LNCaP clone FGC (cell line): ENCODE results near the gene PPFIA3.

Experiments
- DNase-seq: peaks from one replicate; pipeline ENCODE4 v3.0.0-alpha.2; 2011; ENCODE audit warnings: low read depth
- H3K4me3 ChIP-seq: 2 replicates; pipeline ENCODE4 v1.5.1; 2011; ENCODE audit warnings: mild to moderate bottlenecking, low read depth, low read length, control low read depth
- TF ChIP-seq, protein P1 (sequence below): IDR thresholded peaks from 2 replicates; pipeline ENCODE4 v1.5.1; 2012; ENCODE audit warnings: mild to moderate bottlenecking; ENCODE audit not compliant: control insufficient read depth, insufficient read depth; ENCODE audit errors: extremely low read depth

Gene PPFIA3

DNA sequence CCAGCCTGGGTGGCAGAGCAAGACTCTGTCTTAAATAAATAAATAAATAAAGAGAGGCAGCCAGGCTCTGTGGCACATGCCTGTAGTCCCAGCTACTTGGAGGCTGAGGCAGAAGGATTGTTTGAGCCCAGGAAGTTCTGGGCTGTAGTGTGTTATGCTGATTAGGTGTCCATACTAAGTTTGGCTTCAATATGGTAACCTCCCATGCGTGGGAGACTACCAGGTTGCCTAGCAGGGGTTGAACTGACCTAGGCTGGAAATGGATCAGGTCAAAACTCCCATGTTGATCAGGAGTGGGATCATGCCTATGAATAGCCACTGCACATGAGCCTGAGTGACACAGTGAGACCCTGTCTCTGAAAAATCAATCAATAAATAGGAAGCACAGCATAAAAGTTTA lies 38.1 kb upstream of the PPFIA3 start:
- no peak overlapping the region for H3K4me3 ChIP-seq
- DNase-seq = no peak
- TF ChIP-seq, protein P1, sequence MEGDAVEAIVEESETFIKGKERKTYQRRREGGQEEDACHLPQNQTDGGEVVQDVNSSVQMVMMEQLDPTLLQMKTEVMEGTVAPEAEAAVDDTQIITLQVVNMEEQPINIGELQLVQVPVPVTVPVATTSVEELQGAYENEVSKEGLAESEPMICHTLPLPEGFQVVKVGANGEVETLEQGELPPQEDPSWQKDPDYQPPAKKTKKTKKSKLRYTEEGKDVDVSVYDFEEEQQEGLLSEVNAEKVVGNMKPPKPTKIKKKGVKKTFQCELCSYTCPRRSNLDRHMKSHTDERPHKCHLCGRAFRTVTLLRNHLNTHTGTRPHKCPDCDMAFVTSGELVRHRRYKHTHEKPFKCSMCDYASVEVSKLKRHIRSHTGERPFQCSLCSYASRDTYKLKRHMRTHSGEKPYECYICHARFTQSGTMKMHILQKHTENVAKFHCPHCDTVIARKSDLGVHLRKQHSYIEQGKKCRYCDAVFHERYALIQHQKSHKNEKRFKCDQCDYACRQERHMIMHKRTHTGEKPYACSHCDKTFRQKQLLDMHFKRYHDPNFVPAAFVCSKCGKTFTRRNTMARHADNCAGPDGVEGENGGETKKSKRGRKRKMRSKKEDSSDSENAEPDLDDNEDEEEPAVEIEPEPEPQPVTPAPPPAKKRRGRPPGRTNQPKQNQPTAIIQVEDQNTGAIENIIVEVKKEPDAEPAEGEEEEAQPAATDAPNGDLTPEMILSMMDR = no peak

DNA sequence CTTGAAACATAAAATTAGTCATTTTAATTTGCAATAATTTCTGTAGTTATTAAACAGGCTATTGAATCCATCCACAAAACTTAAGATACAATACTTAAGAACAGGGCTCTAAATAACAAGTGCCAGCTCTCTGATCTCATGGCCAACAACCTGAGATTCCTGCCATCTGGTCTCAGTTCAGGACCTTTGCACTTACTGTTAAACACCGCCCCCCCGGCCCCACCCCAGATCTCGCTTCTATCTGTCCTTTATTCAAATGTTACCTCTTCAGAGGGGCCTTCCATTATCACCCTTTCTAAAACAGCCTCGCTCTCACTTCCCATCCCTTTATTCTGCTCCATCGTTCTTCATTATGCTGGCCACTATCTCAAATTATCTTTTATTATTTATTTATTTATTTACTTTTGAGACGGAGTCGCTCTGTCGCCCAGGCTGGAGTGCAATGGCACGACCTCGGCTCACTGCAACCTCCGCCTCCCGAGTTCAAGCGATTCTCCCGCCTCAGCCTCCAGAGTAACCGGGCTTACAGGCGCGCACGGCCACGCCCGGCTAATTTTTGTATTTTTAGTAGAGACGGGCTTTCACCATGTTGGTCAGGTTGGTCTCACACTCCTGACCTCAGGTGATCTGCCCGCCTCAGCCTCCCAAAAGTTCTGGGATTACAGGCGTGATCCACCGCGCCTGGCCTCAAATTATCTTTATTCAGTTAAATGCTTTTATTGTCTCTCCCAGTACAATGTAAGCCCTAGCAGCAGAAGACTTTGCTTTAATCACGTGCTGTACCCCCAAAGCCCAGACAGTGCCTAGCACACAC lies 34.9 kb upstream of the PPFIA3 start:
- no peak for DNase-seq
- TF ChIP-seq, protein P1 = no peak
- peak overlapping the region; percentile 87 for H3K4me3 ChIP-seq

DNA sequence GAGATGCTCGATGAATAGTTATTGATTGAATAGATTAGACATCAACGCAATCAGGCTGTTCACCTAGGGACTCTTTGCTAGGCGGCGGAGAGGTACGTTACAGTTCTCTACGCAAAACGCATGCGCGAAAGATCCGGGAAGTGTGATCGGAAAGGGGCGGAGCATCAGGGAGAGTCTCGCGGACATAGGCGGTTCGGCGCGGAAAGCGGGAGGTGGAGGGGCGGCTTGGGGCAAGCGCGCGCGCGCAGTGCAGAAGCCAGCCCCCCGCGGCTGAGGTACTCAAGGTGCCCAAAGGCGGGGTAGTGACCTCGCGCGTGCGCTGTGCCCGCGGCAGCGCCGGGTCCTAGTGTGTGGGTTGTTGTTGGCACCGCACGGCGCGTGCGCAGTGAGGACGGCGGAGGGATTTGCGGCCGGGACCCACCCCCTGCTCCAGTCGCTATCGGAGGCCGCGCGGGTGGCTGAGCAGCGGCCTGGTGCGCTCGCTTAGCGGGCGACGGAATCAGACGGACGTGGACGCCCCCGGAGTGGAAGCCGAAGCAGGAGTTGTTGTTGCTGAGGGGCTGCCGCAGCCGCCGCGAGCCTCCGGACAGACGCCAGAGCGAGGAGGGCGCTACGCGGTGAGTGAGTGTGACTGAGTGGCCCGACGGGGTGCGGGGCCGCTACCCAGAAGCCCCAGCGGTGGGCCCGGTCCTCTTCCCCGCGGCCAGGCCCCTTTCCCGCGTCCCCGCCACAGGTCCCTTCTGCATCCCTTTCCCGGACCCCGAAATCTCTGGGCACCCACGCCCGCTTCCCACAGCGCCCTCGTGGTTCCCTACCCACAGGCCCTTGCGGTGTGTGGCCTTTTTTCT lies 34.1 kb upstream of the PPFIA3 start, which contains the start of gene SNRNP70:
TSS of gene SNRNP70 (plus strand) at position 432 of the 848 bp plus-strand sequence. CDS start 964 bp downstream, outside the sequence.
- TF ChIP-seq, protein P1 = no peak
- DNase-seq = peak; percentile 90
- H3K4me3 ChIP-seq = peak within 1 kb of the TSS; percentile 87

DNA sequence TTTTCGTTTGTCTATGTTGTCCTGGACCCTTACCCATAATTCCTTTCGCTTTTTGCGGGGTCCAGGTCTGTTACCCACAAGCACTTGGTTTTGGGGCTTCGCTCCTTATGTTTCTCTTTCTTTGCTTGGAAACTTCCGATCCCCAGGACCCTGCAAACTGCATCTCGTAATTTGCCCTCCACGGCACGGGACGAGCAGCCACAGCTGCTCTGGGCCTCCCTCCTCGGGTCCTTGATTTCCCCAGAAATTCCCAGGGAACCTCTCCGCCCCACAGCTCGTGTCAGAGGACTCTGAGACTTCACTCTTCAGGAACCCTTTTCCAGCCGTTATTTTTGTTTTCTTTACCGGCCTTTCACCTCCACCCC lies 33.5 kb upstream of the PPFIA3 start:
- peak overlapping the region; percentile 87 for H3K4me3 ChIP-seq
- no peak for DNase-seq
- TF ChIP-seq, protein P1 = no peak

DNA sequence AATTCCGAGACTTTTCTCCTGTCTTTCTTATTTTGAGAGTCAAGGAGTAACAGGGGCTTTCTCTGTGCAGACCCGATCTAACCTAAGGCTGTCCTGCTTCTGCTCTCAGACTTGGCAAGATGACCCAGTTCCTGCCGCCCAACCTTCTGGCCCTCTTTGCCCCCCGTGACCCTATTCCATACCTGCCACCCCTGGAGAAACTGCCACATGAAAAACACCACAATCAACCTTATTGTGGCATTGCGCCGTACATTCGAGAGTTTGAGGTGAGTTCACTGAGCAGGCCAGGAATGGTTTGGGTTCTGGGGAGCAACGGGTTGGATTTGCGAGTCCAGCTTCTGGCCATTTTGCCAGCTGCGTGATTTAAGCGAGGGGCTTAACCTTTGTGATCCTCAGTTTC lies 33.0 kb upstream of the PPFIA3 start:
- peak overlapping the region; percentile 87 for H3K4me3 ChIP-seq
- no peak for DNase-seq
- TF ChIP-seq, protein P1 = no peak

DNA sequence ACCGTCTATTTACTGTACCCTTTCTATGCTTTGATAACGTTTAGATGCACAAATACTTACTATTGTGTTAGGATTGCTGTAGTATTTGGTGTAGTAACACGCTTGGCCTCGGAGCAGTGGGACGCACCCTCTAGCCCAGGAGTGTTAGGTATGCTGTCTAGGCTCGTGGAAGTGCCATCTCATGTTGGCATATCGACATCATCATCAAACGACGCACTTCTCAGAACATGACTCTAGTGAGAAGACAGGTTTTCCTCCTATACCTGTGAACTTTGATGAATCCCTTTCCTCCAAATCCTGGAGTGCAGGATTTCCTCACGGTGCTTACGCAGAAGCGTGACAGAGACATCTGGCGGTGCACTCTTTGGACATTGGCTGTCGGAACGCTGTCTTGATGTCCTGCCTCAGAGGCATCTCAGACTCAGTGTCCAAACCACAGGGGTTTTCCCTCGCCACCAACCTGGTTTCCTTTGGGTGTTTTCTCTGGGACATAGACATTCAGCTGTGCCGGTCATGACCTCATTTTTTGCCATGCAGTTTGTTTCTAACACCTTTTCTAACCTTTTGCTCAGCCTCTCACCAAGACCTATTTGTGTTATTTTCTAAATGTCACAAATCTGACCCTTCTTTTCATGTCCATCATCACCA lies 27.8 kb upstream of the PPFIA3 start:
- TF ChIP-seq, protein P1 = no peak
- no peak for DNase-seq
- no peak overlapping the region for H3K4me3 ChIP-seq
